Activated CD8-positive, alpha-beta T cell treated with anti-CD3 and anti-CD28 coated beads for 36 hours (primary cell): ENCODE results near the gene CRELD2. TPM values are rescaled to one million over a fixed set of nuclear protein-coding genes. Genes with fewer than 3 reads are reported as not detected.

Experiments
- ATAC-seq: fragments of 200-7000 bp; cut with Tn5 transposase; one replicate; pipeline ENCODE4 v1.10.0; 2021; ENCODE audit warnings: mild to moderate bottlenecking, moderate library complexity
- CTCF ChIA-PET: fragments of 350-600 bp; sonication (Branson Sonifier 250); formaldehyde crosslinking; loops from one replicate; lab custom pipeline; 2021; ENCODE audit warnings: antibody characterized with exemption; lab: Charles Lee
- POLR2A ChIA-PET: fragments of 350-600 bp; sonication (Branson Sonifier 250); formaldehyde crosslinking; loops from one replicate; lab custom pipeline; 2021; ENCODE audit warnings: antibody characterized with exemption; lab: Charles Lee
- DNase-seq: peaks from one replicate; pipeline ENCODE4 v3.0.0-alpha.2; 2020
- H3K27ac Mint-ChIP-seq: one replicate; pipeline ENCODE4 v1.8.0; 2021; ENCODE audit warnings: mild to moderate bottlenecking, mixed read lengths
- H3K27me3 Mint-ChIP-seq: one replicate; pipeline ENCODE4 v1.8.0; 2021; ENCODE audit warnings: mixed read lengths
- H3K36me3 Mint-ChIP-seq: one replicate; pipeline ENCODE4 v1.8.0; 2021; ENCODE audit warnings: low read depth, mixed read lengths
- H3K4me1 Mint-ChIP-seq: one replicate; pipeline ENCODE4 v1.8.0; 2021; ENCODE audit warnings: low read depth, mixed read lengths
- H3K4me3 Mint-ChIP-seq: one replicate; pipeline ENCODE4 v1.8.0; 2021; ENCODE audit warnings: mild to moderate bottlenecking, moderate library complexity, mixed read lengths
- H3K9me3 Mint-ChIP-seq: one replicate; pipeline ENCODE4 v1.8.0; 2021; ENCODE audit warnings: mixed read lengths
- intact Hi-C: fragments of 100-400 bp; cut with micrococcal nuclease; formaldehyde crosslinking; loops from one replicate; pipeline ENCODE4 v1.10.0; 2022
- total RNA-seq, 2 experiments: library from RNA; stranded (reverse); gene quantifications; one replicate each; pipeline ENCODE4 v1.2.3, GENCODE V29; 2021
- TF ChIP-seq, protein P1 (sequence below): fragments of 200-600 bp; IDR thresholded peaks from one replicate; pipeline ENCODE4 v1.8.0; 2022; ENCODE audit warnings: antibody characterized with exemption, mild to moderate bottlenecking

Gene CRELD2
- total RNA-seq, 2 experiments from 2014 or later: 26.1 to 28.2 TPM

DNA sequence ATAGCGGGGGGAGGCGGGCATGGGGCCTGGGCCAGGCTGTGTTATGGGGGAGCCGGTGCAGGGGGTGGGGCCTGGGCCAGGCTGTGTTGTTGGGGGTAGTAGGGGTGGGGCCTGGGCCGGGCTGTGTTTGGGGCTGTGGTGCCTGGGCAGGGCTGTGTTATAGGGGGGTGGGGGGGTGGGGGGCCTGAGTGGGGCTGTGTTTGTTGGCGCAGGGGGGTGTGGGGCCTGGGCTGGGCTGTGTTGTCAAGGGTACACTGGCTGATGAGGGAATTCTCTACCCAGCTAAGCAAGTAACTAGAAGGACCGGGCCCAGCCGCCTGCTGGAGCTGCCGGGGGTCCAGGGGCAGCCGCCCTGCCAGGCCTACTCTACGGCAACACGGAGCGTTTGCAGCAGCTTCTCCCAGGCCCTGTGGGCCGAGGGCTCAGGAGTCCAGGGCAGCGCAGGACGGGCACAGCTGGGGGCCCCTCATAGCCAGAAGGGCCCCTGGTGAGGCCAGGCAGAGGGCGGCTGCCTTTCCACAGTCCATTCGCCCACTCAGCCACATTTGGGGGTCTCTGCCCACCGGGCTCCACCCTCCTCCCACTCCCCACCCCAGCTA lies 32.1 kb downstream of the CRELD2 start:
- Mint-ChIP-seq H3K4me1 (peaks cover 5% of the 10 kb centered on the region), H3K27me3 (no peaks in the 10 kb centered on the region), H3K36me3 (no peaks in the 10 kb centered on the region), H3K9me3 (no peaks in the 10 kb centered on the region), H3K27ac (no peak overlapping the region), H3K4me3 (no peak overlapping the region)
- intact Hi-C loops: no loop called here
- ATAC-seq (no peak), DNase-seq (no peak)
- TF ChIP-seq, protein P1, sequence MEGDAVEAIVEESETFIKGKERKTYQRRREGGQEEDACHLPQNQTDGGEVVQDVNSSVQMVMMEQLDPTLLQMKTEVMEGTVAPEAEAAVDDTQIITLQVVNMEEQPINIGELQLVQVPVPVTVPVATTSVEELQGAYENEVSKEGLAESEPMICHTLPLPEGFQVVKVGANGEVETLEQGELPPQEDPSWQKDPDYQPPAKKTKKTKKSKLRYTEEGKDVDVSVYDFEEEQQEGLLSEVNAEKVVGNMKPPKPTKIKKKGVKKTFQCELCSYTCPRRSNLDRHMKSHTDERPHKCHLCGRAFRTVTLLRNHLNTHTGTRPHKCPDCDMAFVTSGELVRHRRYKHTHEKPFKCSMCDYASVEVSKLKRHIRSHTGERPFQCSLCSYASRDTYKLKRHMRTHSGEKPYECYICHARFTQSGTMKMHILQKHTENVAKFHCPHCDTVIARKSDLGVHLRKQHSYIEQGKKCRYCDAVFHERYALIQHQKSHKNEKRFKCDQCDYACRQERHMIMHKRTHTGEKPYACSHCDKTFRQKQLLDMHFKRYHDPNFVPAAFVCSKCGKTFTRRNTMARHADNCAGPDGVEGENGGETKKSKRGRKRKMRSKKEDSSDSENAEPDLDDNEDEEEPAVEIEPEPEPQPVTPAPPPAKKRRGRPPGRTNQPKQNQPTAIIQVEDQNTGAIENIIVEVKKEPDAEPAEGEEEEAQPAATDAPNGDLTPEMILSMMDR: no peak
- CTCF ChIA-PET: no interaction called here
- POLR2A ChIA-PET: interaction anchor here (2.0 kb wide), 1 partner anchor 12 kb away, joined by 10 read pairs; no protein-coding TSS in a partner anchor

DNA sequence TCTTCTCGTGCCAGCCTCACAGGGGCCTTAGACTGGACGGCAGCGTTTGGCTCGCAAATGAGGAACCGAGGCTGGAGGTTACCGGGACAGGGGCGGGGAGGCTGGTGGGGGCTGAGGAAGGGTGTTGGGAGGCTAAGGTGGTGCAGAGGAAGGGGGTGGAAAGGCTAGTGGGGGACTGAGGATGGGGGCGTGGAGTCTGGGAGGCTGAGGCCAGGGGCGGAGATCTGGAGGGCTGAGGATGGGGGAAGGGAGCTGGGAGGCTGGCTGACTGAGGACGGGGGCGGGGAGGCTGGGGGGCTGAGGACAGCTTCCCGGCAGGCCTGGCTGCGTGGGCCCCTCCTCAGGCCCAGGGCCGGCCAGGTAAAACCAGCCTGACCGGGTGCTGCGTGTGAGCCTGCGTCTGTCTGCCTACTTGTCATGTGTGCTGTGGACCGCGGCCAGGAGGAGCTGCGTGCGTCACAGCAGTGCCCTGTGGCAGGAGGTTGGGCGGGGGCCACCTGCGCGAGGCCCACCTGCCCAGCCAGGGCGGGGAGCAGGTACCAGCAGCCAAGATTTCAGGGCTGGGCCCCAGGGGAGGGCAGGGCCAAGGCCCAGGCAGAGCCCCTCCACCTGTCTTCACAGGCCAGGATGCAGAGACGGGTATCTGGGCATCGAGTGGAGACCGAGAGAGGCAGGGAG lies 32.7 kb downstream of the CRELD2 start:
- H3K4me3 Mint-ChIP-seq: no peak overlapping the region

DNA sequence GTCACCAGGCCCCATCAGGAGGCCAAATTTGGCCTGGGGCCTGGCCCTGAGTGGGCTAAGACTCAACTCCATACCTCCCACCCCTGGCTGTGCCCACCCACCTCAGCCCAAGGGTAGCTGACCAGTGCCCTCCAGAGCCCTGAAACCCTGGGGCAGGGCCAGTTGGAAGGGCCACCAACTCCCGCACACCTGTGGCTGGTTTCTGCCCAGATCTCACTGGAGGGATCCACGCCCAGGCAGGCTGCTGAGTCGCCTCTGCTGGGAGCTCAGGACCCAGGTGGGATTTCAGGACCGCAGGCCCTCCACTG lies 33.2 kb downstream of the CRELD2 start:
- no peak for ATAC-seq
- Mint-ChIP-seq H3K36me3 (no peaks in the 10 kb centered on the region), H3K9me3 (no peaks in the 10 kb centered on the region), H3K27me3 (no peaks in the 10 kb centered on the region), H3K4me3 (no peak overlapping the region), H3K27ac (no peak overlapping the region), H3K4me1 (peaks cover 2% of the 10 kb centered on the region)
- intact Hi-C loops: no loop called here
- TF ChIP-seq, protein P1: no peak
- ChIA-PET CTCF (no interaction called here), POLR2A (interaction anchor here (0.6 to 2.0 kb wide), 2 partner anchors 8 to 11 kb away, joined by 4 to 10 read pairs; no protein-coding TSS in a partner anchor)
- DNase-seq: no peak

More for the DNA sequence above, 32.7 kb downstream of the CRELD2 start:
- no peaks in the 10 kb centered on the region for H3K27me3 Mint-ChIP-seq
- H3K4me1 Mint-ChIP-seq: peaks cover 2% of the 10 kb centered on the region
- ATAC-seq (no peak), DNase-seq (no peak)
- POLR2A ChIA-PET: interaction anchor here (0.6 to 2.0 kb wide), 2 partner anchors 9 to 11 kb away, joined by 4 to 10 read pairs; no protein-coding TSS in a partner anchor
- H3K27ac Mint-ChIP-seq: no peak overlapping the region
- no peaks in the 10 kb centered on the region for H3K36me3 Mint-ChIP-seq
- CTCF ChIA-PET: no interaction called here
- no peaks in the 10 kb centered on the region for H3K9me3 Mint-ChIP-seq
- intact Hi-C loops: no loop called here
- TF ChIP-seq, protein P1: no peak

DNA sequence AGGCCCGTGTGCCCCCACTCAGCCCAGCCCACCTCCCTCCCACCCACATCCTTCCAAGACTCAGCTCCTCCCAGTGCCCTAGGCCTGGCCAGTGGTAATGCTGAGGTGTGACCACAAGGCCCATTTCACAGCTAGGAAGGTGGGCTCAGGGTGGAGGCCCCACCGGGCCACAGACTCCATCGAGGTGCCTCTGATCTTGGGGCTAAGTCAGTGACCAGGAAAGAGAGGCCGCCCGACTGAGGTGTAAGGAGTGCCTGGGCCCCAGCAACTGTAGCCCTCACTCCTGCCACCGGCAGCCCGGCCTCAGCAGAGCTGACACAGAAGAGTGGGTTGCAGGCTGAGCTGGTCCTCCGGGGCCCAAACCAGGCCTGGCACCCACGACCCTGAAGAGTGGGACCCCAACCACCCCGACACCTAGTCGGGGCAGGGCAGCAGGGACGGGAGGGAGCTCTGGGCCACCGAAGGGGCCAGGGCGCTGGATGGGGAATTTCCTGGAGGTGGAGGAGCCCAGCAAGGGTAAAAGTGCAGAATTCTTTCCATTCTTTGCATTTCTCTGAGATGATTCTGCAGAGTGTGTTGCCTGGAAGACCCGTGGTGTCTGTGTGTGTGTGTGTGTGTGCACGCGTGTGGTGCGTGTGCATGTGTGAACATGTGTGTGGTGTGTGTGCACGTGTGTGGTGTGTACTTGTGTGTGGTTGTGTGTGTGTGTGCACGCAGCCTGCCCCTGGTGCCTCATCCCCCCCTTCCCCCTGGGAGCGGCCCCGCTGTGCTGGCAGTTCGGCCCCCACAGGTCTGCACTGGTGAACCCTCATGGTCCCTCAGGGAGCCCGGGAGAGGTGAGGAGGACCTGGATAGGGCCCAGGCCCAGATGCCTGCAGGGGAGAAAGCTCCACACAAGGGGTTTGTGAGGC lies 33.8 kb downstream of the CRELD2 start:
- intact Hi-C loops: no loop called here
- TF ChIP-seq, protein P1: no peak
- DNase-seq (no peak), ATAC-seq (no peak)
- ChIA-PET CTCF (no interaction called here), POLR2A (interaction anchor here (0.6 to 2.0 kb wide), 2 partner anchors 7 to 10 kb away, joined by 4 to 10 read pairs; no protein-coding TSS in a partner anchor)
- Mint-ChIP-seq H3K27ac (no peak overlapping the region), H3K27me3 (no peaks in the 10 kb centered on the region), H3K9me3 (no peaks in the 10 kb centered on the region), H3K4me3 (no peak overlapping the region), H3K36me3 (no peaks in the 10 kb centered on the region), H3K4me1 (peaks cover 2% of the 10 kb centered on the region)
